Left lobe of liver (tissue), 2 donors: Measurements from ENCODE around the gene TESK2. TPM values are rescaled to one million over a fixed set of nuclear protein-coding genes. Genes with fewer than 3 reads are reported as not detected.

ENCODE experiments used
- ATAC-seq: fragments of 200-7000 bp; cut with Tn5 transposase; one replicate; pipeline ENCODE4 v1.9.1; 2020; ENCODE audit warnings: mild to moderate bottlenecking, moderate library complexity
- DNase-seq: peaks from one replicate; pipeline ENCODE4 v3.0.0-alpha.2; 2020; ENCODE audit warnings: low spot score
- total RNA-seq: library from RNA; stranded (reverse); gene quantifications from one replicate; pipeline ENCODE4 v1.2.1, GENCODE V29; 2021
- donor health status: DM: no; HTN: no; CAD: no; lungs with moderate emphysema.
- donor health status: DM: no; HTN: yes; CAD: no.

Gene TESK2
- total RNA-seq, 1 donor from 2014 or later: 7.0 TPM

GRCh38 chr1:45429561-45430159 lies 61.3 kb downstream of the TESK2 start:
- ATAC-seq (no peak), DNase-seq (no peak)

GRCh38 chr1:45423906-45424678 lies 66.9 kb downstream of the TESK2 start:
- DNase-seq (no peak), ATAC-seq (no peak)

- ATAC-seq: no peak
- no peak for DNase-seq
These were observed 69.0 kb downstream of the TESK2 start for GRCh38 chr1:45421935-45422334.

- no peak for ATAC-seq
- no peak for DNase-seq
These were observed 76.2 kb downstream of the TESK2 start for GRCh38 chr1:45414746-45415145.

GRCh38 chr1:45412899-45413298 lies 78.1 kb downstream of the TESK2 start:
- no peak for ATAC-seq
- no peak for DNase-seq

GRCh38 chr1:45411510-45411899 lies 79.5 kb downstream of the TESK2 start:
- DNase-seq (no peak), ATAC-seq (no peak)

GRCh38 chr1:45410850-45411509 lies 80.0 kb downstream of the TESK2 start:
- ATAC-seq (no peak), DNase-seq (no peak)

GRCh38 chr1:45409276-45409675 lies 81.7 kb downstream of the TESK2 start:
- ATAC-seq: no peak
- DNase-seq: no peak

- DNase-seq (no peak), ATAC-seq (no peak)
These were observed 83.2 kb downstream of the TESK2 start for GRCh38 chr1:45407629-45408287.

- no peak for ATAC-seq
- no peak for DNase-seq
These were observed 85.3 kb downstream of the TESK2 start for GRCh38 chr1:45405636-45406035.

GRCh38 chr1:45403718-45404117 lies 87.2 kb downstream of the TESK2 start:
- no peak for ATAC-seq
- no peak for DNase-seq

GRCh38 chr1:45403298-45403697 lies 87.7 kb downstream of the TESK2 start:
- DNase-seq: no peak
- peak; percentile 75 for ATAC-seq

- ATAC-seq: peak; percentile 63
- DNase-seq: no peak
These were observed 89.4 kb downstream of the TESK2 start for GRCh38 chr1:45401524-45401923.

GRCh38 chr1:45400049-45400448 lies 90.9 kb downstream of the TESK2 start:
- DNase-seq: no peak
- ATAC-seq: no peak

- DNase-seq (no peak), ATAC-seq (peak; percentile 48)
These were observed 93.7 kb downstream of the TESK2 start for GRCh38 chr1:45397285-45397684.

- ATAC-seq: no peak
- DNase-seq: no peak
These were observed 95.4 kb downstream of the TESK2 start for GRCh38 chr1:45395582-45395981.

- ATAC-seq: no peak
These were observed 95.9 kb downstream of the TESK2 start for GRCh38 chr1:45395051-45395450.

GRCh38 chr1:45394342-45394741 lies 96.6 kb downstream of the TESK2 start:
- ATAC-seq (no peak), DNase-seq (no peak)

More at GRCh38 chr1:45395051-45395450, 95.9 kb downstream of the TESK2 start:
- DNase-seq: no peak

- DNase-seq (no peak), ATAC-seq (peak; percentile 31)
These were observed 97.2 kb downstream of the TESK2 start for GRCh38 chr1:45393718-45394302.

GRCh38 chr1:45386219-45386618 lies 104.7 kb downstream of the TESK2 start:
- no peak for DNase-seq
- no peak for ATAC-seq

GRCh38 chr1:45385302-45385701 lies 105.7 kb downstream of the TESK2 start:
- ATAC-seq: no peak

More at GRCh38 chr1:45385302-45385701, 105.7 kb downstream of the TESK2 start:
- no peak for DNase-seq
